VCaP (cell line): ENCODE results near the gene ARPP21.

ENCODE experiments used
- H3K27ac ChIP-seq: fragments of 450-650 bp; 2 replicates; pipeline ENCODE4 v1.5.1; 2017
- CTCF ChIP-seq: fragments of 450-650 bp; conservative IDR thresholded peaks from 2 replicates; pipeline ENCODE4 v1.5.1; 2017; ENCODE audit warnings: mild to moderate bottlenecking, moderate library complexity

Gene ARPP21

GRCh38 chr3:35639254-35640186 is at the start of gene ARPP21:
Gene ARPP21, plus strand, starts transcription at chr3:35639525. Its CDS starts 42,227 bp downstream, at chr3:35681752.
- H3K27ac ChIP-seq: no peak within 1 kb of the TSS
- TF ChIP-seq CTCF: no peak

GRCh38 chr3:35592589-35593295 is 46.6 kb upstream of the ARPP21 start:
- no peak overlapping the region for H3K27ac ChIP-seq
- TF ChIP-seq CTCF: no peak

- H3K27ac ChIP-seq: no peak overlapping the region
- TF ChIP-seq CTCF: no peak
Measured at GRCh38 chr3:35594739-35595138, 44.6 kb upstream of the ARPP21 start.

- no peak for TF ChIP-seq CTCF
- no peak overlapping the region for H3K27ac ChIP-seq
Measured at GRCh38 chr3:35596335-35596995, 42.9 kb upstream of the ARPP21 start.

- no peak for TF ChIP-seq CTCF
- H3K27ac ChIP-seq: no peak overlapping the region
Measured at GRCh38 chr3:35597490-35597889, 41.8 kb upstream of the ARPP21 start.

- TF ChIP-seq CTCF: no peak
- H3K27ac ChIP-seq: no peak overlapping the region
Measured at GRCh38 chr3:35598804-35599203, 40.5 kb upstream of the ARPP21 start.

- no peak for TF ChIP-seq CTCF
- no peak overlapping the region for H3K27ac ChIP-seq
Measured at GRCh38 chr3:35601959-35602358, 37.4 kb upstream of the ARPP21 start.
